ENCODE measurements around the gene ZNF10.
A peak's percentile ranks its signal among the peaks of the same experiment; 100 is the strongest.

The ZNF10 gene

DNA sequence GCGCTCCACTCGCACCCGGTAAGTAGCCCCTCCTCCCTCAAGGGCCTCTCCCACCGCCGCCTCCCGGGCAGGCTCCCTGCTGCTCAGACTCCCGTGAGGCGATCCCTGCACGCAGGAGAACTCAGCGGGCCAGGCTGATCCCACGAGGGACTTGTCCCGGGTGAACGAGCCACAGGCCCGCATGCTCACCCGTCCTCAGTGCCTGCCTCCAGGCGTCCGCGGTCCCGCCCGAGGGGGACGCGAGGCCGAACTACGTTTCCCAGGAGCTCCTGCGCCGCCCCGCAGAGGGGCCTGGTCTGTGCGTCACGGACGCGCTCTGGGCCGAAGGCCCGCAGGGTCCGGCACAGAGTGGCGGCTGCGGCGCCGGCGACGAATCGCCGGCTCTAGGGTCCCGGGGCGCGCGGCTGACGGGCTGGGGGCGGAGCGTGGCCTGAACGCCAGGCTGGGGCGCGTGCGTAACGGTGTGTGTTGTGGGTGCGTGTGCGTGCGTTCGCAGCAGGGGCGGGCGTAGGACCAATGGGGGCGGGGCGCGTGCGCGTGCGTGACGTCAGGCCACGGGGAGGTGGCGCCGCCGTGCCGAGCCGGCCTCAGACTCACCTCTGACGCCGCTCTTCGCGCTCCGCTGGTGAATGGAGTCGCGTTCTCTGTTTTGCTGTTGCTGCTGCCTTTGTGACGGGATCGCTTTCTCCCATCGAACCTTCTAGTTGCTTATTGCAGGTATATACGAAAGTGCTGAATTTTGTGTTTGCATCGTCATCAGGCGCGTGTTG, at the start of gene ZNF10, which contains the start of gene ZNF891:
TSS of gene ZNF10 (plus strand) at position 590 of the 770 bp plus-strand sequence. CDS start 13,866 bp downstream, outside the sequence.
TSS of gene ZNF891 (minus strand) at position 237 of the 770 bp plus-strand sequence. CDS start 8,356 bp downstream, outside the sequence.
- H3K27me3 Mint-ChIP-seq: no peaks in the 10 kb centered on the region
- peak within 1 kb of the TSS; percentile 100 for H3K27ac Mint-ChIP-seq
- peak; percentile 96 for DNase-seq
- H3K4me1 Mint-ChIP-seq: peaks cover 24% of the 10 kb centered on the region
- CTCF ChIA-PET: no interaction called here
- H3K9me3 Mint-ChIP-seq: peaks cover 38% of the 10 kb centered on the region
- peaks cover 62% of the 10 kb centered on the region for H3K36me3 Mint-ChIP-seq
- peak within 1 kb of the TSS; percentile 96 for H3K4me3 Mint-ChIP-seq

DNA sequence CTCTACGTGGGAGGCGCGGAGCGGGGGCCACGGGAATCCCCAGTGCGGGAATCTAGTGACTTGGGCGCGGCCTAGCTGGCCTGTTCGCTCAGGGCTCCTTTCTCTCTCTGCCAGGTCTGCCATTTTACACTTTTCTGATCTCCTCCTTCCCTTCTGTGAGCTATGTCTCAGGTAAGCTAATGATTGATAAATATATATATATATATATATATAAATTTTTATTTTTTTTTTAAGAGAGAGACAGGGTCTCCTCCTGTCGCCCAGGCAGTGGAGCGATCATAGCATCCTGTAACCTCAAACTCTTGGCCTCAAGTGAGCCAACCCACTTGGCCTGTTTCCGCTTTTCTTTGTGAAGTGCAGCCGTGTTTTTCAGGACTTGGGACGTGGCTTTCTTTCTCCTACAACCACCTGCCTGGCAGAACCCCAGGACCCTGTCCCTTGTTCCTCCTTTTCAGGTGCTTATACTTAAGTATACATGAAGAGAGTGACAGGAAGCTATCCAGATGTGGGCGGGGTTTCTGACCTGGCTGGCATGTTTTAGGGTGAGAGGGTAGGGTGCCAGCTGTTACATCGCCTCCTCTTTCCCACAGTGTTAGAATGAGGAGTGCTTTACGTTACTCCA, 49.2 kb upstream of the ZNF10 start:
- Mint-ChIP-seq H3K27me3 (no peaks in the 10 kb centered on the region), H3K4me3 (no peak overlapping the region), H3K9me3 (peaks cover 51% of the 10 kb centered on the region), H3K4me1 (peaks cover 17% of the 10 kb centered on the region), H3K27ac (no peak overlapping the region), H3K36me3 (peaks cover 54% of the 10 kb centered on the region)
- DNase-seq: peak; percentile 22
- CTCF ChIA-PET: interaction anchor here (2.1 kb wide), 1 partner anchor 100 kb away, joined by 6 read pairs; the partner anchor contains the start of gene ZNF268

DNA sequence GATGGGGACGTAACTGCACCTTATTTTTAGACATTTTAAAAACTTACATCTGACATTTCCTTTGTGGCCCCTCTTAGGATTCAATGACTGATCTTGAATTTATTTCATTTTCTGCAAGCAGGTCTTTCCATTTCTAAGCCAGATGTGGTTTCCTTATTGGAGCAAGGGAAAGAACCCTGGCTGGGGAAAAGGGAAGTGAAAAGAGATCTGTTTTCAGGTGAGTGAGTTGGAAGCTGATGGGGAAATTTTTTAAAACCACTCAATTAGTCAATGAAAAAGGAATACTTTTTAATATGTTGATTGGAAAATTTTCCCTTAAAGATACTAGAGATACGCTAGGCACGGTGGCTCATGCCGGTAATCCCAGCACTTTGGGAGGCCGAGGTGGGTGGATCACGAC, 47.1 kb upstream of the ZNF10 start:
- DNase-seq: no peak
- CTCF ChIA-PET: no interaction called here
- Mint-ChIP-seq H3K9me3 (peaks cover 46% of the 10 kb centered on the region), H3K27ac (no peak overlapping the region), H3K36me3 (peaks cover 64% of the 10 kb centered on the region), H3K27me3 (no peaks in the 10 kb centered on the region), H3K4me1 (peaks cover 17% of the 10 kb centered on the region), H3K4me3 (no peak overlapping the region)

DNA sequence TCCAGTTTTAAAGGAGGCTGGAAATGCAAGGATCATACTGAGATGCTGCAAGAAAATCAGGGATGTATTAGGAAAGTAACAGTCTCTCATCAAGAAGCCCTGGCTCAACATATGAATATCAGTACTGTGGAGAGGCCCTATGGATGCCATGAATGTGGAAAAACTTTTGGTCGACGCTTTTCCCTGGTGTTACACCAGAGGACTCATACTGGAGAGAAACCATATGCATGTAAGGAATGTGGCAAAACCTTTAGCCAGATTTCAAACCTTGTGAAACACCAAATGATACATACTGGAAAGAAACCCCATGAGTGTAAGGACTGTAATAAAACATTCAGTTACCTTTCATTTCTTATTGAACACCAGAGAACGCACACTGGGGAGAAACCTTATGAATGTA, 24.8 kb upstream of the ZNF10 start:
- peaks cover 83% of the 10 kb centered on the region for H3K9me3 Mint-ChIP-seq
- H3K27me3 Mint-ChIP-seq: no peaks in the 10 kb centered on the region
- H3K36me3 Mint-ChIP-seq: peaks cover 83% of the 10 kb centered on the region
- no peaks in the 10 kb centered on the region for H3K4me1 Mint-ChIP-seq
- DNase-seq: no peak
- no peak overlapping the region for H3K4me3 Mint-ChIP-seq
- H3K27ac Mint-ChIP-seq: no peak overlapping the region
- CTCF ChIA-PET: no interaction called here

DNA sequence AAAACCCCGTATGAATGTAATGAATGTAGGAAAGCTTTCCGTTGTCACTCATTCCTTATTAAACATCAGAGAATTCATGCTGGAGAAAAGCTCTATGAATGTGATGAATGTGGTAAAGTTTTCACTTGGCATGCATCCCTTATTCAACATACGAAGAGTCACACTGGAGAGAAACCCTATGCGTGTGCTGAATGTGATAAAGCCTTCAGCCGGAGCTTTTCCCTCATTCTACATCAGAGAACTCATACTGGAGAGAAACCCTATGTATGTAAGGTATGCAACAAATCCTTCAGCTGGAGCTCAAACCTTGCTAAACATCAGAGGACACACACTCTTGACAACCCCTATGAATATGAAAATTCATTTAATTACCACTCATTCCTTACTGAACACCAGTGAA, 24.2 kb upstream of the ZNF10 start:
- no peak overlapping the region for H3K4me3 Mint-ChIP-seq
- H3K36me3 Mint-ChIP-seq: peaks cover 78% of the 10 kb centered on the region
- H3K4me1 Mint-ChIP-seq: no peaks in the 10 kb centered on the region
- DNase-seq: no peak
- H3K27ac Mint-ChIP-seq: no peak overlapping the region
- CTCF ChIA-PET: no interaction called here
- no peaks in the 10 kb centered on the region for H3K27me3 Mint-ChIP-seq
- H3K9me3 Mint-ChIP-seq: peaks cover 84% of the 10 kb centered on the region

DNA sequence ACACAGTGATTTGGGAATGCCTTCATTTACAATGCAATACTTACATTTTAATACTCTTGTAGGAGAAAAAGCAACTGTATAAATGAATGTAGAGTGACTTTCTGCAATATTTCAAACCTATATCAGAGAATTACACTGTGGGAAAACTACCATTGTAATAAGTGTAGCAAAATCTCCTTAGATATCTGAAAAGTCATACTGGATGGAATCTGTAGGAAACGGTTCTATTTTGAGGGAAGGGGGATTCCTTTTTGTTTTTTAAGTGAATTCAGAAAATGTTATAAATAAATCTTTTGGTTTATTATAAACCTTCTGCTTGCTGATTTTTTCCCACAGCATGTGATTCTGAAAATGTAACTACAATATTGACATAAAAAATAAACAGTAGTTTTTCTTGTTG, 23.3 kb upstream of the ZNF10 start:
- peaks cover 82% of the 10 kb centered on the region for H3K9me3 Mint-ChIP-seq
- H3K36me3 Mint-ChIP-seq: peaks cover 71% of the 10 kb centered on the region
- no peak for DNase-seq
- no peak overlapping the region for H3K4me3 Mint-ChIP-seq
- CTCF ChIA-PET: no interaction called here
- H3K27ac Mint-ChIP-seq: no peak overlapping the region
- no peaks in the 10 kb centered on the region for H3K27me3 Mint-ChIP-seq
- no peaks in the 10 kb centered on the region for H3K4me1 Mint-ChIP-seq

DNA sequence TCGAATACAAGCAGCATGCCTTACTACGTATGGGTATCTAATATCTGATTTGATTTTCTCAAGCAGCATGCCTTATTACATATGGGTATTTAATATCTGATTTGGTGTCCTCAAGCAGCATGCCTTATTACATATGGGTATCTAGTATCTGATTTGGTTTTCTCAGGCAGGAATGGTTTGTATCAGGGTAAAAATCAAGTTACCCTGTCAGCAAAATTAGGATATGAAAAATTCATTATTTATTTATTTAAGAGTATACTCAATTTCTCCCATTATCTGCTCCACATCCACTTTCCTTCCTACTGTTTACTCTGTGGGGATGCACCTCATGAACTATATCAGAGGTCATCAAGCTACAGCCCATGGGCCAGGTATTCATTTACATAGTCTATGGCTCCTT, 22.3 kb upstream of the ZNF10 start:
- no peak overlapping the region for H3K4me3 Mint-ChIP-seq
- H3K36me3 Mint-ChIP-seq: peaks cover 63% of the 10 kb centered on the region
- peaks cover 80% of the 10 kb centered on the region for H3K9me3 Mint-ChIP-seq
- CTCF ChIA-PET: no interaction called here
- H3K27ac Mint-ChIP-seq: no peak overlapping the region
- no peak for DNase-seq
- no peaks in the 10 kb centered on the region for H3K27me3 Mint-ChIP-seq
- no peaks in the 10 kb centered on the region for H3K4me1 Mint-ChIP-seq

DNA sequence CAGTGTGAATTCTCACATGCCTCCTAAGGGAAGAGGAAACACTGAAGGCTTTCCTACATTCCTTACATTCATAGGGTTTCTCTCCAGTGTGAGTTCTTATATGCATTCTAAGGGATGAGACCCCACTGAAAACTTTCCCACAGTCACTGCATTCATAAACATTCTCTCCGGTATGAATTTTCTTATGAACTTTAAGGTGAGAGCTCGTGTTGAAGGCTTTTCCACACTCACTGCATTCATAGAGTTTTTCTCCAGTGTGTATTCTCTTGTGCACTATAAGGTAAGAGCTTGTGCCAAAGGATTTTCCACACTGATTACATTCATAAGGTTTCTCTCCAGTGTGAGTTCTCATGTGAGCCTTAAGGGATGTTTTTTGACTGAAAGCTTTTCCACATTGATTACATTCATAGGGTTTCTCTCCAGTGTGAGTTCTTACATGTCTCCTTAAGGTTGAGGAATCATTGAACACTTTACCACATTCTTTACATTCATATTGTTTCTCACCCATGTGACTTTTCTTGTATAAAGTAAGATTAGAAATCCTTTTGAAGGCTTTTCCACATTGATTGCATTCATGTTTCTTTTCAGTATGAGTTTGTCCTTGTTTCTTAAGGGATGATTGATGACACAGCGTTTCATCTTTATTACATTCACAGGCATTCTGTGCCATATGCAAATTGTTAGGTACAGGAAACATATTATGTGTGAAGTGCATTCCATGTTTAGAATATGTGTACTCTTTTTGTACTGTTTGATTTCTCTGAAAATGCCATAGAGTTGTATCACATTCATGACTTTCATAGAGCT, 9.8 kb upstream of the ZNF10 start:
- CTCF ChIA-PET: no interaction called here
- Mint-ChIP-seq H3K27me3 (no peaks in the 10 kb centered on the region), H3K9me3 (peaks cover 74% of the 10 kb centered on the region), H3K4me3 (no peak overlapping the region), H3K27ac (no peak overlapping the region), H3K36me3 (peaks cover 64% of the 10 kb centered on the region), H3K4me1 (no peaks in the 10 kb centered on the region)
- DNase-seq: no peak

DNA sequence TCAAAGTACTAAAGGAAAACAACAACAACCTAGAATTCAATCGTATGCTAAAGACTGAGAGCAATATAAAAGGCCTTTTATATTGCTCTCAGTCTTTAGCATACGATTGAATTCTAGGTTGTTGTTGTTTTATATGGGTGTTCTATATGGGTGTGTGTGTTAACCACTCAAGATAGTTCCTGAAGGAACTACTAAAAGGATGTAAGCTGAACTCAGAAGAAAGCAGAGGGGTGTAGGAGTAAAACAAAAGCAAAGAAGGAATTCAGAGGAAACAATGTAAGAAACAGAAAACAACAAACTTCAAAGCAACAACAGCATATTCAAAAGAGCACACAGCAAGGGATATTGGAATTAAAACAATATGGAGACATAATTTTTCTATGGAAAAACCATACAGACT, 5.8 kb upstream of the ZNF10 start:
- H3K9me3 Mint-ChIP-seq: peaks cover 57% of the 10 kb centered on the region
- H3K27me3 Mint-ChIP-seq: no peaks in the 10 kb centered on the region
- no peak overlapping the region for H3K27ac Mint-ChIP-seq
- CTCF ChIA-PET: no interaction called here
- H3K4me1 Mint-ChIP-seq: peaks cover 8% of the 10 kb centered on the region
- no peak overlapping the region for H3K4me3 Mint-ChIP-seq
- peaks cover 66% of the 10 kb centered on the region for H3K36me3 Mint-ChIP-seq
- no peak for DNase-seq

DNA sequence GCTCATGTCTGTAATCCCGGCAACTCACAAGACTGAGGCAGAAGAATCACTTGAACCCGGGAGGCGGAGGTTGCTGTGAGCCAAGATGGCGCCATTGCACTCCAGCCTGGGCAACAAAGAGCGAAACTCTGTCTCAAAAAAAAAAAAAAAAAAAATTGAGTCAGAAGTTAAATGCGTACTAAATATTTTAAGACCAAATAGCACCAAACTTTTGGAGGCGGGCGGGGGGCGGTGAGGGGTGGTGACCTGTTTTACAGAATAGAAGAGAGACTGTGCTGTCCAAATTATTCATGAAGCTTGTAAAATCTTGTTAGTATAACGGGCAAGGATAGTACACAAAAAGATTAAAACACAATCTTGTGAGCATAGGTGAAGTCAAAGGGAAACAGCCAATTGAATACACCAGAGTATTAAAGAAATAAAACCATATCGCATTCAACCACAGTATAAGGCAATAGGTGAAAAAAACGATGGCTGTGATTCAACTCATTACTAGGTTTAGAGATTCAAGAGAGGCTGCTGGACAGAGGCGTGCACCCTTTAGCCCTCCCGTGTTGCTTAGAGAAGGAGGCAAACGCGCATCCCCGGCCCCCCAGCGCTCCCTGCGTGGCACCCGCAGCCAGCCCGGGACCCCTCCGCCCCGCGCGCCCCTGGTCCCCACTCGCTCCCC, 924 bp upstream of the ZNF10 start:
- H3K36me3 Mint-ChIP-seq: peaks cover 60% of the 10 kb centered on the region
- CTCF ChIA-PET: no interaction called here

DNA sequence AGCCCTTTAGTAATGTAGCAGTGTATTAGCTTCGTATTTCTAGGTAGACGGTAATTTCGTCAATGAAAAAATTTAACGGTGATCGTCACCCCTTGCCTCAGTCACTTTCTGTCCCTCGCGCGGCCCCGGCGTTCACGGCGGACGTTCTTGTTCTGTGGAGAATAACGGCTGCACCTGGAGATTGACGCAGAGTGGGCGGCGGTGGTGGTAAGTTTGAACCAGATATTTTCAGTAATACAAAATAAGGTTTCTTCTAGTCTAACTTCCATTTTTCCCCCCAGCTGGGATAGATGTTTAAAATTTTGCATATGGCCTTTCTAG, 341 bp downstream of the ZNF10 start:
- H3K36me3 Mint-ChIP-seq: peaks cover 62% of the 10 kb centered on the region
- no peaks in the 10 kb centered on the region for H3K27me3 Mint-ChIP-seq
- H3K9me3 Mint-ChIP-seq: peaks cover 38% of the 10 kb centered on the region
- CTCF ChIA-PET: no interaction called here
- peak overlapping the region; percentile 96 for H3K4me3 Mint-ChIP-seq
- peak; percentile 66 for DNase-seq
- peaks cover 24% of the 10 kb centered on the region for H3K4me1 Mint-ChIP-seq
- H3K27ac Mint-ChIP-seq: peak overlapping the region; percentile 100

More for the DNA sequence above, 924 bp upstream of the ZNF10 start:
- peaks cover 38% of the 10 kb centered on the region for H3K9me3 Mint-ChIP-seq
- peaks cover 24% of the 10 kb centered on the region for H3K4me1 Mint-ChIP-seq
- peak overlapping the region; percentile 100 for H3K27ac Mint-ChIP-seq
- peak overlapping the region; percentile 96 for H3K4me3 Mint-ChIP-seq
- H3K27me3 Mint-ChIP-seq: no peaks in the 10 kb centered on the region
- DNase-seq: peak; percentile 37

DNA sequence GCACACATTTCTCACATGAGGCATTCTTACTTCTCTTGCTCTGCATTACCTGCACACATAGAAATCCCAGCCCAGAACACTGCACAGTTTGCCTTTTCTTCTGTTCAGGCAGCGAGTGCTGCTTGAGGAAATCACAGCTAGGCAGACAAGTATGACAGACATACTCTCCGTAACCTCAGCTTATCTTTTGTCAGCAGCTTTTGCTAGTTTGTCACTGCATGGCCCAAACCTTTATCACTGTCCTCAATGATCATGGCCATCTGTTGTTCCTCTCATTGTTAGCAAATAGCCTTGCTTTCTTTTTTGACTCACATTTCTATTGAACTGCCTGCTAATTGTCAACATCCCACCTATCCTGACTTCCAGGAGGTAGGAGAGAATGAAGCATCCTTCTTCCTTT, 5.3 kb downstream of the ZNF10 start:
- Mint-ChIP-seq H3K36me3 (peaks cover 69% of the 10 kb centered on the region), H3K9me3 (peaks cover 64% of the 10 kb centered on the region), H3K27ac (no peak overlapping the region), H3K4me3 (no peak overlapping the region), H3K27me3 (no peaks in the 10 kb centered on the region), H3K4me1 (peaks cover 10% of the 10 kb centered on the region)
- CTCF ChIA-PET: no interaction called here
- no peak for DNase-seq

DNA sequence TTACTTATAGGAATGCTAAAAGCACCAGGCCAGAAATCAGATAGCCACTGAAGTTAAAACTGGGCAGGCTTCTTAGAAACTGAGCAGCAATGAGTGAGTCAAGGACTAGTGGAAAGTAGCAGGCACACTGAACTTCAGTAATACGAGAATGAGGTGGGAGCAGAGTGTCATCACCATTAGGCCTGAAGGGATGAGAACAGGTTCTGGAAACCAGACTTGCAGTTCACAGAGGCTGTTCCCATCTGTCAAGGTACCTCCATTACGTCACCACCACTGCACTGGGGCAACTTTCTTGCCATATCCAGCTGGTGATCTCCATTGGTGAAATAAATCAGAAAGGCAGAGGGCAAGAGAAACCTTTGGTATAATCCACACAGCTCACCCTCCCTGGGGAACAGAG, 15.6 kb downstream of the ZNF10 start:
- CTCF ChIA-PET: no interaction called here
- Mint-ChIP-seq H3K9me3 (peaks cover 51% of the 10 kb centered on the region), H3K27ac (no peak overlapping the region), H3K4me3 (no peak overlapping the region), H3K27me3 (no peaks in the 10 kb centered on the region), H3K4me1 (no peaks in the 10 kb centered on the region), H3K36me3 (peaks cover 64% of the 10 kb centered on the region)
- DNase-seq: no peak

DNA sequence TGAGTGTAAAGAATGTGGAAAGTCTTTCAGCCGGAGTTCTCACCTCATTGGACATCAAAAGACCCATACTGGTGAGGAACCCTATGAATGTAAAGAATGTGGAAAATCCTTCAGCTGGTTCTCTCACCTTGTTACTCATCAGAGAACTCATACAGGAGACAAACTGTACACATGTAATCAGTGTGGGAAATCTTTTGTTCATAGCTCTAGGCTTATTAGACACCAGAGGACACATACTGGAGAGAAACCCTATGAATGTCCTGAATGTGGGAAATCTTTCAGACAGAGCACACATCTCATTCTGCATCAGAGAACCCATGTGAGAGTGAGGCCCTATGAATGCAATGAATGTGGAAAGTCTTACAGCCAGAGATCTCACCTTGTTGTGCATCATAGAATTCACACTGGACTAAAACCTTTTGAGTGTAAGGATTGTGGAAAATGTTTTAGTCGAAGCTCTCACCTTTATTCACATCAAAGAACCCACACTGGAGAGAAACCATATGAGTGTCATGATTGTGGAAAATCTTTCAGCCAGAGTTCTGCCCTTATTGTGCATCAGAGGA, 25.8 kb downstream of the ZNF10 start:
- Mint-ChIP-seq H3K4me3 (no peak overlapping the region), H3K27me3 (no peaks in the 10 kb centered on the region), H3K9me3 (peaks cover 82% of the 10 kb centered on the region)

More for the DNA sequence above, 25.8 kb downstream of the ZNF10 start:
- Mint-ChIP-seq H3K4me1 (no peaks in the 10 kb centered on the region), H3K36me3 (peaks cover 61% of the 10 kb centered on the region), H3K27ac (no peak overlapping the region)
- DNase-seq: no peak
- CTCF ChIA-PET: no interaction called here
